K562 (cell line): ENCODE data around the gene BCL11A. TPM values are rescaled to one million over a fixed set of nuclear protein-coding genes. Genes with fewer than 3 reads are reported as not detected.

Source experiments
- ATAC-seq: fragments of 200-7000 bp; cut with Tn5 transposase; 3 replicates; pipeline ENCODE4 v1.9.1; 2020; ENCODE audit warnings: moderate library complexity
- BruUV-seq: library from RNA; stranded (reverse); fragments of 400-500 nt; replicated peaks from 2 replicates; lab custom pipeline; 2021; lab: Mats Ljungman, UMichigan
- CTCF ChIA-PET: fragments of 300-600 bp; formaldehyde crosslinking; extraction: SDS; loops from one replicate; lab custom pipeline; 2021; ENCODE audit warnings: low intra/inter-chr PET ratio; lab: Yijun Ruan, JAX
- POLR2A ChIA-PET: fragments of 300-600, 350-650 bp; sonication (Branson Sonifier 250); formaldehyde crosslinking; extraction: SDS; loops from one replicate; lab custom pipeline; 2021; ENCODE audit warnings: antibody characterized with exemption, inconsistent platforms; lab: Yijun Ruan, JAX
- DNase-seq, 4 experiments: peaks; one replicate each; pipeline versions ENCODE4 v3.0.0 to v3.0.0-alpha.2; 2011 to 2018; ENCODE audit warnings: low spot score in 3 of 4, mixed read lengths in 3 of 4; ENCODE audit errors: extremely low read depth in 1 of 4
- FAIRE-seq: peaks from 2 replicates; lab custom pipeline; 2011; peaks lifted over from hg19 to GRCh38; lab: Jason Lieb, UNC
- H2AFZ ChIP-seq: 2 replicates; pipeline ENCODE4 v1.6.0; 2011; ENCODE audit warnings: low read depth, low read length, control low read depth, inconsistent platforms
- H3K27ac ChIP-seq: fragments of 200-600 bp; 3 replicates; pipeline ENCODE4 v1.8.0; 2011; ENCODE audit warnings: low read depth, mild to moderate bottlenecking, control low read depth, inconsistent platforms, low read length, moderate library complexity, mixed read lengths; ENCODE audit errors: extremely low read depth
- H3K27me3 ChIP-seq, 2 experiments: fragments of 300-600 bp in 1 of 2; 2 replicates in 1 of 2; 3 replicates in 1 of 2; pipeline versions ENCODE4 v1.6.0 to v1.8.0; 2011; ENCODE audit warnings: inconsistent platforms in 2 of 2, low read length in 2 of 2, mild to moderate bottlenecking in 1 of 2, mixed read lengths in 1 of 2, moderate library complexity in 1 of 2; ENCODE audit not compliant: control insufficient read depth in 2 of 2, insufficient read depth in 2 of 2
- H3K36me3 ChIP-seq: fragments of 300-600 bp; 3 replicates; pipeline ENCODE4 v1.8.0; 2011; ENCODE audit warnings: mild to moderate bottlenecking, low read length, inconsistent platforms; ENCODE audit not compliant: control insufficient read depth, insufficient read depth
- H3K4me1 ChIP-seq, 2 experiments: fragments of 200-600 bp in 1 of 2; replicated peaks in 1 of 2; 2 replicates in 1 of 2; 3 replicates in 1 of 2; pipeline versions ENCODE4 v1.5.1 to v1.8.0; 2011; ENCODE audit warnings: inconsistent platforms in 2 of 2, low read length in 2 of 2, mild to moderate bottlenecking in 1 of 2, mixed read lengths in 1 of 2, moderate library complexity in 1 of 2; ENCODE audit not compliant: control insufficient read depth in 2 of 2, insufficient read depth in 2 of 2
- H3K4me2 ChIP-seq: 2 replicates; pipeline ENCODE4 v1.6.1; 2011; ENCODE audit warnings: low read length, control low read depth, inconsistent platforms, mixed read lengths; ENCODE audit not compliant: insufficient read depth
- H3K4me3 ChIP-seq: fragments of 200-600 bp; sonication (generic), shearing (Covaris generic); 2 replicates; pipeline ENCODE4 v1.5.1; 2016; ENCODE audit warnings: control low read depth, inconsistent platforms
- H3K79me2 ChIP-seq: fragments of 200-600 bp; 3 replicates; pipeline ENCODE4 v1.8.0; 2011; ENCODE audit warnings: low read length, inconsistent platforms; ENCODE audit not compliant: control insufficient read depth, insufficient read depth
- H3K9ac ChIP-seq, 2 experiments: 2 replicates each; pipeline versions ENCODE4 v1.6.0 to v1.6.1; 2011; ENCODE audit warnings: low read depth in 2 of 2, low read length in 2 of 2, control low read depth in 1 of 2, inconsistent platforms in 1 of 2, mild to moderate bottlenecking in 1 of 2, mixed read lengths in 1 of 2; ENCODE audit not compliant: insufficient read depth in 1 of 2
- H3K9me1 ChIP-seq: one replicate; pipeline ENCODE4 v1.6.0; 2011; ENCODE audit warnings: inconsistent platforms, mild to moderate bottlenecking, low read length, moderate library complexity; ENCODE audit not compliant: control insufficient read depth, insufficient read depth
- H3K9me3 ChIP-seq: replicated peaks from 2 replicates; pipeline ENCODE4 v1.5.1; 2011; ENCODE audit warnings: low read depth, low read length, inconsistent platforms; ENCODE audit not compliant: control insufficient read depth, insufficient read depth
- H4K20me1 ChIP-seq: replicated peaks from 2 replicates; pipeline ENCODE4 v1.6.1; 2011; ENCODE audit warnings: low read length, inconsistent platforms, mixed read lengths; ENCODE audit not compliant: control insufficient read depth, insufficient read depth
- BRF1 ChIP-seq: IDR thresholded peaks from 3 replicates; pipeline ENCODE4 v1.6.1; 2011; ENCODE audit warnings: borderline replicate concordance, mild to moderate bottlenecking; ENCODE audit not compliant: insufficient read length; ENCODE audit errors: extremely low read depth
- ETV1 ChIP-seq: fragments of 450-650 bp; conservative IDR thresholded peaks from 2 replicates; pipeline ENCODE4 v1.6.1; 2016; ENCODE audit warnings: missing genetic modification characterization, control low read depth, low read depth, missing compliant biosample characterization
- FOXJ3 ChIP-seq: sonication (generic); formaldehyde crosslinking; IDR thresholded peaks from 2 replicates; pipeline ENCODE4 v1.4.0; 2020; ENCODE audit warnings: mild to moderate bottlenecking, missing genetic modification reagents
- HSF4 ChIP-seq: fragments of 250-450 bp; sonication (Bioruptor Pico); IDR thresholded peaks from 2 replicates; pipeline ENCODE4 v2.1.2; 2022; ENCODE audit warnings: mild to moderate bottlenecking, moderate library complexity, borderline replicate concordance
- PML ChIP-seq: IDR thresholded peaks from 2 replicates; pipeline ENCODE4 v1.6.1; 2012; ENCODE audit warnings: low read length, inconsistent platforms
- PPARD ChIP-seq: fragments of 250-450 bp; sonication (Bioruptor Pico); IDR thresholded peaks from 2 replicates; pipeline ENCODE4 v1.8.0; 2022; ENCODE audit warnings: inconsistent platforms, mild to moderate bottlenecking, moderate library complexity
- ZNF121 ChIP-seq: sonication (generic); formaldehyde crosslinking; conservative IDR thresholded peaks from 2 replicates; pipeline ENCODE4 v1.8.0; 2022; ENCODE audit warnings: missing genetic modification reagents
- ZNF354B ChIP-seq: fragments of 250-450 bp; sonication (Bioruptor Pico); IDR thresholded peaks from 2 replicates; pipeline ENCODE4 v1.4.0; 2020
- ZNF696 ChIP-seq: fragments of 250-450 bp; sonication (Bioruptor Pico); conservative IDR thresholded peaks from 2 replicates; pipeline ENCODE4 v1.4.0; 2020; ENCODE audit warnings: mild to moderate bottlenecking, moderate library complexity
- WGBS: fragments of 100-300 bp; shearing (Covaris generic); methylation state at CpG from one replicate; pipeline ENCODE4 v1.1.6; 2016; ENCODE audit warnings: low coverage, mixed read lengths; ENCODE audit not compliant: insufficient coverage; ENCODE audit errors: missing lambda C conversion rate; 5-methylcytosine and 5-hydroxymethylcytosine counted together
- in situ Hi-C: fragments of 300-500 bp; cut with MboI; formaldehyde crosslinking; loops from 4 replicates; pipeline ENCODE4 v1.15.0; 2018; ENCODE audit warnings: inconsistent platforms, mixed read lengths
- intact Hi-C: fragments of 100-400 bp; cut with micrococcal nuclease; formaldehyde crosslinking; loops from 2 replicates; pipeline ENCODE4 v1.14.2; 2022
- polyA plus RNA-seq, 8 experiments: library from polyadenylated mRNA; depleted of rRNA in 4 of 8; stranded (reverse) in 5 of 8; unstranded in 3 of 8; fragments of >200 nt; fragmentation: Nextera tagmentation in 2 of 8; fragmentation: Illumina TruSeq in 1 of 8; extraction: Ambion mirVana in 2 of 8; extraction: Trizol in 1 of 8; gene quantifications; 2 replicates each; pipeline versions ENCODE4 v1.2.1 to v1.2.3, GENCODE V29; 2011 to 2014; ENCODE audit warnings: inconsistent platforms in 1 of 8, missing spikeins in 1 of 8
- total RNA-seq, 7 experiments: library from RNA; depleted of rRNA in 6 of 7; stranded (reverse); fragments of >200 nt in 6 of 7; fragmentation: Illumina TruSeq in 2 of 7; extraction: Trizol in 2 of 7; gene quantifications; 2 replicates each; pipeline versions ENCODE4 v1.2.1 to v1.2.3, GENCODE V29; 2011 to 2021; ENCODE audit warnings: low replicate concordance in 1 of 7
- TF ChIP-seq, protein P1 (sequence below): sonication (generic); formaldehyde crosslinking; IDR thresholded peaks from 2 replicates; pipeline ENCODE4 v1.8.0; 2022; ENCODE audit warnings: mild to moderate bottlenecking, missing genetic modification reagents
- TF ChIP-seq, protein P2 (sequence below), 2 experiments: fragments of 450-650 bp; IDR thresholded peaks; 2 replicates each; pipeline ENCODE4 v1.6.1; 2018; ENCODE audit warnings: mild to moderate bottlenecking in 2 of 2, low read depth in 1 of 2; ENCODE audit not compliant: partially characterized antibody in 2 of 2

Gene BCL11A
- total and polyA plus RNA-seq, 9 of the 15 experiments (the other 6 are each of a cell fraction or from before 2014, with no cell fraction given): 0.13 TPM; not detected in 8

DNA sequence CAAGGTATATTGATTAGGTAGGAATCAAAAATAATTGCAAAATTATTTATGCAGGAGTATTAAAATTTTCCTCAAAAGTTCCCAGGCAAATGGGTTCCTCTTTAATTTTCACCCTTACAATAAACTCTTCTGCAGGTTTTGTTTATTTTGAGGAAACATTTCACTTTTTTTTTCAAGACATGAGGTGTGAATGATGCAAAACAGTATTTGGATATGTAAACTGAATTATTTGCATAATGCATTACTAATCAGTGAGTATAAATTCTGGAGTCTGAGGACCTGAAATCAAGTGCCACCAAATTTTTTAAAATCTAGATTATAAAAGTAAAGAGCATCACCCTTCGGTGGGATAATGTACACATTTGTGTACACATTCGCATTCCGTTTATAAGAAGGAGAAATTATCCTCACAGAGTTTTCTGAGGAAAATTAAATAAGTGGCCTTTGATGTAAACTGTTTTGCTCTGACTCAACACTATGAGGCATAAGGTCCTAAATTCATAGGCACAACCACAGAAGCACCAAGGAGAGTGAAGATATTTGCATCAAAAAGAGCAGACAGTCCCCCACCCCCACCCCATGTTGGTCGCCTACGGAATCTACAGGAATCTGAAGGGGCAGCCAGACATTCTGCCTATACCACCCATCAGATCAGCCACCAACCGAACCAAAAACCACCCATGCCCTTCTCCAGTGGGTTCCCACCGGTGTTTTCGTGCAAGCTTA lies 33.1 kb downstream of the BCL11A start (continued):
- TF ChIP-seq, protein P1, sequence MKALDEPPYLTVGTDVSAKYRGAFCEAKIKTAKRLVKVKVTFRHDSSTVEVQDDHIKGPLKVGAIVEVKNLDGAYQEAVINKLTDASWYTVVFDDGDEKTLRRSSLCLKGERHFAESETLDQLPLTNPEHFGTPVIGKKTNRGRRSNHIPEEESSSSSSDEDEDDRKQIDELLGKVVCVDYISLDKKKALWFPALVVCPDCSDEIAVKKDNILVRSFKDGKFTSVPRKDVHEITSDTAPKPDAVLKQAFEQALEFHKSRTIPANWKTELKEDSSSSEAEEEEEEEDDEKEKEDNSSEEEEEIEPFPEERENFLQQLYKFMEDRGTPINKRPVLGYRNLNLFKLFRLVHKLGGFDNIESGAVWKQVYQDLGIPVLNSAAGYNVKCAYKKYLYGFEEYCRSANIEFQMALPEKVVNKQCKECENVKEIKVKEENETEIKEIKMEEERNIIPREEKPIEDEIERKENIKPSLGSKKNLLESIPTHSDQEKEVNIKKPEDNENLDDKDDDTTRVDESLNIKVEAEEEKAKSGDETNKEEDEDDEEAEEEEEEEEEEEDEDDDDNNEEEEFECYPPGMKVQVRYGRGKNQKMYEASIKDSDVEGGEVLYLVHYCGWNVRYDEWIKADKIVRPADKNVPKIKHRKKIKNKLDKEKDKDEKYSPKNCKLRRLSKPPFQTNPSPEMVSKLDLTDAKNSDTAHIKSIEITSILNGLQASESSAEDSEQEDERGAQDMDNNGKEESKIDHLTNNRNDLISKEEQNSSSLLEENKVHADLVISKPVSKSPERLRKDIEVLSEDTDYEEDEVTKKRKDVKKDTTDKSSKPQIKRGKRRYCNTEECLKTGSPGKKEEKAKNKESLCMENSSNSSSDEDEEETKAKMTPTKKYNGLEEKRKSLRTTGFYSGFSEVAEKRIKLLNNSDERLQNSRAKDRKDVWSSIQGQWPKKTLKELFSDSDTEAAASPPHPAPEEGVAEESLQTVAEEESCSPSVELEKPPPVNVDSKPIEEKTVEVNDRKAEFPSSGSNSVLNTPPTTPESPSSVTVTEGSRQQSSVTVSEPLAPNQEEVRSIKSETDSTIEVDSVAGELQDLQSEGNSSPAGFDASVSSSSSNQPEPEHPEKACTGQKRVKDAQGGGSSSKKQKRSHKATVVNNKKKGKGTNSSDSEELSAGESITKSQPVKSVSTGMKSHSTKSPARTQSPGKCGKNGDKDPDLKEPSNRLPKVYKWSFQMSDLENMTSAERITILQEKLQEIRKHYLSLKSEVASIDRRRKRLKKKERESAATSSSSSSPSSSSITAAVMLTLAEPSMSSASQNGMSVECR: no peak

DNA sequence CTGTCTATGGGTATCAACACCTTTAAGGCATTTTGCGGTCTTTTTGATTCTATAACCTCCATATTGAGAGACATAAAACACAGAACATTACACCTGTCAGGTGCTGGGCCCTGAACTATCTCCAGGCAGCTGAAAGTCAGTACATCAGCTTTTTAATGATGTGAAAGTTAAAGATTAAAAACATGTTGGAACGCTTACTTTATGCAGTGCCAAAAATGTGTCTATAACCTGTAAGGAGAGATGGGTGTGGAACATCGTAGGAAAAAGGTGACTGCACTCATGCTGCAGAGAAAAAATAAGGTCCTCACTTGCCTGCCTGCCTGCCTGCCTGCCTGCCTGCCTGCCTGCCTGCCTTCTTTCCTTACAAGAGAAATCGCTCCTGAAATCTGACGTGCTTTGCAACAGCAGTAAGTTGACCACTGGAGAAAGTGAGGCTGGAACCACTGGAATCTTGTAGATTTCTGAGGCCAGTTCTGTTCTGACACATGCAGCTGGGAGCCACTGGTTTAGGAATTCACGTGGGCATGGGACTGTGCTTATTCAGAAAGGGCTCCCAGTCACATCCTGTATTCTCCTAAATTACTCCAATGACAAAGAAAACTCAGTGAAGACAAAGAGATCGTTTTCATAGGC lies 34.1 kb downstream of the BCL11A start:
- CTCF ChIA-PET: no interaction called here
- no peak for ATAC-seq
- Histone ChIP-seq H3K9ac (no peak overlapping the region), H3K4me3 (no peak overlapping the region), H2AFZ (no peak overlapping the region), H3K9me3 (no peaks in the 10 kb centered on the region), H3K27me3 (peaks cover 0 to 14% of the 10 kb centered on the region in 2 experiments; a peak in 1 of 5 replicates), H3K36me3 (no peaks in the 10 kb centered on the region), H4K20me1 (no peaks in the 10 kb centered on the region), H3K4me2 (no peak overlapping the region), H3K4me1 (no peaks in the 10 kb centered on the region), H3K27ac (no peak overlapping the region), H3K9me1 (no peaks in the 10 kb centered on the region), H3K79me2 (no peaks in the 10 kb centered on the region)
- POLR2A ChIA-PET: interaction anchor here (0.6 kb wide), 1 partner anchor 63 kb away, joined by 3 read pairs; no protein-coding TSS in a partner anchor
- BruUV-seq: no TSS peak
- DNase-seq: no peak
- 0% methylated on average over 7 of the region's 7 CpGs for WGBS
- intact Hi-C loops (no loop called here), in situ Hi-C loops (no loop called here)
- FAIRE-seq: no peak
- no peak for TF ChIP-seq PML
- TF ChIP-seq HSF4 (CRISPR knock-in tag): no peak
- TF ChIP-seq ETV1 (tag): no peak
- no peak for TF ChIP-seq BRF1
- TF ChIP-seq, protein P2, sequence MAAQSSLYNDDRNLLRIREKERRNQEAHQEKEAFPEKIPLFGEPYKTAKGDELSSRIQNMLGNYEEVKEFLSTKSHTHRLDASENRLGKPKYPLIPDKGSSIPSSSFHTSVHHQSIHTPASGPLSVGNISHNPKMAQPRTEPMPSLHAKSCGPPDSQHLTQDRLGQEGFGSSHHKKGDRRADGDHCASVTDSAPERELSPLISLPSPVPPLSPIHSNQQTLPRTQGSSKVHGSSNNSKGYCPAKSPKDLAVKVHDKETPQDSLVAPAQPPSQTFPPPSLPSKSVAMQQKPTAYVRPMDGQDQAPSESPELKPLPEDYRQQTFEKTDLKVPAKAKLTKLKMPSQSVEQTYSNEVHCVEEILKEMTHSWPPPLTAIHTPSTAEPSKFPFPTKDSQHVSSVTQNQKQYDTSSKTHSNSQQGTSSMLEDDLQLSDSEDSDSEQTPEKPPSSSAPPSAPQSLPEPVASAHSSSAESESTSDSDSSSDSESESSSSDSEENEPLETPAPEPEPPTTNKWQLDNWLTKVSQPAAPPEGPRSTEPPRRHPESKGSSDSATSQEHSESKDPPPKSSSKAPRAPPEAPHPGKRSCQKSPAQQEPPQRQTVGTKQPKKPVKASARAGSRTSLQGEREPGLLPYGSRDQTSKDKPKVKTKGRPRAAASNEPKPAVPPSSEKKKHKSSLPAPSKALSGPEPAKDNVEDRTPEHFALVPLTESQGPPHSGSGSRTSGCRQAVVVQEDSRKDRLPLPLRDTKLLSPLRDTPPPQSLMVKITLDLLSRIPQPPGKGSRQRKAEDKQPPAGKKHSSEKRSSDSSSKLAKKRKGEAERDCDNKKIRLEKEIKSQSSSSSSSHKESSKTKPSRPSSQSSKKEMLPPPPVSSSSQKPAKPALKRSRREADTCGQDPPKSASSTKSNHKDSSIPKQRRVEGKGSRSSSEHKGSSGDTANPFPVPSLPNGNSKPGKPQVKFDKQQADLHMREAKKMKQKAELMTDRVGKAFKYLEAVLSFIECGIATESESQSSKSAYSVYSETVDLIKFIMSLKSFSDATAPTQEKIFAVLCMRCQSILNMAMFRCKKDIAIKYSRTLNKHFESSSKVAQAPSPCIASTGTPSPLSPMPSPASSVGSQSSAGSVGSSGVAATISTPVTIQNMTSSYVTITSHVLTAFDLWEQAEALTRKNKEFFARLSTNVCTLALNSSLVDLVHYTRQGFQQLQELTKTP (IDR thresholded peaks at IDR 0.05; ENCODE audit: low read depth in 1 of 2, partially characterized antibody in 2 of 2): no peak
- TF ChIP-seq FOXJ3 (CRISPR knock-in tag): no peak
- TF ChIP-seq ZNF354B (CRISPR knock-in tag): no peak
- TF ChIP-seq ZNF696 (CRISPR knock-in tag): no peak
- no peak for TF ChIP-seq ZNF121 (CRISPR knock-in tag)
- TF ChIP-seq PPARD (CRISPR knock-in tag): no peak
